GM19240 (cell line): ENCODE measurements around the gene DGKA.
"Not testable (repeated sequence)": the region's sequence is repeated elsewhere in the genome, so short reads cannot be mapped to it uniquely, and the experiment has no call there.

ENCODE experiments used
- DNase-seq: peaks from one replicate; pipeline ENCODE4 v3.0.0; 2011; ENCODE audit warnings: low spot score; ENCODE audit not compliant: insufficient read length

DGKA gene

DNA sequence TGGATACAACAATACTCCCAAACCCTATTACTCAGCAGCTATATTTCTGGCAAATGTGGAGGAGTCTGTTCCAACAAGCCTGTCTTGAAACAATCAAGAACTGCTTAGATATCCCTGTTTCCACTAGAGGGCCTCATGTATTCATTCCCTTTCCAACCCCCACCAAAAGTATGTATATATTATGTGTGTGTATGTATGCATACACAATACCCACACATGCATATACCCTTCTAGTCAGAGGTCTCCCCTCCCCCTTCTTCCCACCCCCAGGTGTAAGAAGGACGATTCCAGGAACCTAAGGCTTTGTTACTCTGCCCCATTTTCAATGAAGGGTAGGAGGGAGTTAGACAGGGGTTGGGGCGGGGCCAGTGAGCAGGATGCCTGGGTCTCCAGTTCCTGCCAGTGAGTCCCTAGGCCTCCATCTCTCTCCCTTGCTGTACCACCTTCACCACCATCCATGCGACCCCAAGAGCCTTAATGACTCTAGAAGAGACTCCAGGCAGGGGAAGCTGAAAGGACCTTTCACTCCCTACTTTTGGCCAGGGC, at the start of gene DGKA:
TSS of gene DGKA (plus strand) at position 392 of the 546 bp plus-strand sequence. CDS start 5,342 bp downstream, outside the sequence.
- peak; percentile 65 for DNase-seq

- DNase-seq: no peak
Observed at GRCh38 chr12:55885113-55885512, 45.8 kb upstream of the DGKA start.

- DNase-seq: no peak
Observed at GRCh38 chr12:55891310-55891709, 39.7 kb upstream of the DGKA start.

DNA sequence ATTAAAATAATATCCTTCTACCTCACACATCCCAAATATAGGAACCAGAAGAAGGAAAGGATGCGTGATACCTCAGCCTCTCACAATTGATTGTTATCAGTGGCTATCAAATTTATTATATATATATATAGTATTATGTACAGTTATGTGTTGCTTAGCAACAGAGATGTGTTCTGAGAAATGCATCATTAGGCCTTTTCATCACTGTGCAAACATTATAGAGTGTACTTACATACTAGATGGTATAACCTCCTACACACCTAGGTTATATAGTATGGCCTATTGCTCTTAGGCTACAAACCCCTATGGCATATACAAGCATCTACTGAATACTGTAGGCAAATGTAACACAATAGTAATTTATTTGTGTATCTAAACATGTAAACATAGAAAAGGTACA, 37.2 kb upstream of the DGKA start:
- no peak for DNase-seq

DNA sequence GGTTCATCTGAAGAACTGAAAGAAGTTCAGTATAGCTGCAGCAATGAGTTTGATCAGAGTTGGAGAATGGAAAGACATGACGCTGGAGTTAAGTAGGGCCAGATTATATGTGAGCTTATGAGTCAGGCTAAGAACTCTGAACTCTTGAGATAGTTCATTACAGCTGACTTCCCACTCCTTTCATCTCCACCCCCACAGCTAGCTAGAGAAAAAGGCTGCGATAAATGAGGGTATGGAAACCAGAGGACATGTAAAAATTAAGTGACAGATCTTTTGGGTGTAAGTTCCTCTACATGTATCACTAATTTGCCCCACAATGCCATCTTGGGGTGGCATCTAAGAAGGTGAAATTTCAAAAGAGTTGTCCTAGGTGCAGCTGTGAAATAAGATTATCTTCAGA, 31.9 kb upstream of the DGKA start:
- DNase-seq: no peak

DNA sequence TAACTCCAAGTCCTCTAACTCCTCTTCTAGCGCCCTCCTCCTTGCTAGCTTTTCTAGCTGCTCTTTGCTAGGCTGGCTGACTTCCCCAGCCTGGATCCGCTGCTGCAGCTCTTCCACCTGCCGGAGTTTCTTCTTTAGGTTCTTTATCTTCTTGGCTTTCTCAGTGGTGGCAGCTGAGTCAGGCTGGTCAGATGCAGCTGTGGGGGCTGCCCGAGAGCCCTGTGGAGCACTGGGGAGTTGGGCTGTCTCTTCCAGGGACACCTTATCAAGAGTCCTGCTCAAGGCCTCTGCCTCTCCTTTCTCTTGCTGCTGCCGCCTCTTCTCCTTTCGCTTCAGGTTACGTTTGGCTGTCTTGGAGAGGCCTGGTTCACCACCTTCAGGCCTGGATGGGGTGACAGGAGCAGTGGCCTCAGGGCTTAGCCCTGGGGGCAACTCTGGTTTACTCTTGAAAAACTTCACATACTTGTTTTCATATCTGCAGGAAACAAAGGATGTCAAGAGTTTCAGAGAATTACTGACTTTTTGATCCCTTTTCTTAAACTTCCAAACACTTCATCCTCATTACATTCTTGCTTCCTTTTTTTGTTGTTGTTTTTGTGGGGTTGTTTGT, 29.0 kb upstream of the DGKA start:
- no peak for DNase-seq

- no peak for DNase-seq
Observed at GRCh38 chr12:55906056-55906455, 24.9 kb upstream of the DGKA start.

- DNase-seq: no peak
Observed at GRCh38 chr12:55908726-55909512, 22.0 kb upstream of the DGKA start.

DNA sequence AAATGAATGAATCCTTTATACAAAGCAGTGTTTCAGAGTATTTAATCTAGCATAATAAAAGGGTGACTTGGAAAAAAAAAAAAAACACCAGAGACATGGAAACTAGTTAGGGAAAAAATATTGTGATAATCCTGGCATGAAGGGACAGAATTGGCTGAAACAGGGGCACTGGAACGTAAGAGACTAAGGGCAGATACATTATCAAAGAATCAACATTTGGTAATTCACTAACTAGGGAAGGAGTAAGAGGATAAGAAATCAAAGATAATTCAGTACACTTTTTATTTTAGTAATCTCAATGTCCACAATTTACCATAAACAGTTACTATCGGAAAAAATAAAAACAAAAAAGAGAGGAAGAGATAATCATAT, 21.5 kb upstream of the DGKA start:
- no peak for DNase-seq

- no peak for DNase-seq
Observed at GRCh38 chr12:55912908-55913307, 18.1 kb upstream of the DGKA start.

- no peak for DNase-seq
Observed at GRCh38 chr12:55915482-55915859, 15.5 kb upstream of the DGKA start.

GRCh38 chr12:55919032-55919431, 11.9 kb upstream of the DGKA start:
- not testable (repeated sequence) for DNase-seq

GRCh38 chr12:55922126-55922525, 8.8 kb upstream of the DGKA start:
- DNase-seq: no peak

DNA sequence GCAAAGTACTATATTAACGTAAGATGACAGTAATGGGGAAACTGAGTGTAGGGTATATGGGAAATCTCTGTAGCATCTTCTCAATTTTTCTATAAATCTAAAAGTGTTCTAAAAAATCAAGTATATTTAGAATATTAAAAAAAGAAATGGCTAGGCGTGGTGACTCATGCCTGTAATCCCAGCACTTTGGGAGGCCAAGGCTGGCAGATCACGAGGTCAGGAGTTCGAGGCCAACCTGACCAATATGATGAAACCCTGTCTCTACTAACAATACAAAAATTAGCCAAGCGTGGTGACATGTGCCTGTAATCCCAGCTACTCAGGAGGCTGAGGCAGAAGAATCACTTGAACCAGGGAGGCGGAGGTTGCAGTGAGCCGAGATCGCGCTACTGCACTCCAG, 7.3 kb upstream of the DGKA start:
- DNase-seq: not testable (repeated sequence)

- DNase-seq: no peak
Observed at GRCh38 chr12:55925371-55925770, 5.6 kb upstream of the DGKA start.

DNA sequence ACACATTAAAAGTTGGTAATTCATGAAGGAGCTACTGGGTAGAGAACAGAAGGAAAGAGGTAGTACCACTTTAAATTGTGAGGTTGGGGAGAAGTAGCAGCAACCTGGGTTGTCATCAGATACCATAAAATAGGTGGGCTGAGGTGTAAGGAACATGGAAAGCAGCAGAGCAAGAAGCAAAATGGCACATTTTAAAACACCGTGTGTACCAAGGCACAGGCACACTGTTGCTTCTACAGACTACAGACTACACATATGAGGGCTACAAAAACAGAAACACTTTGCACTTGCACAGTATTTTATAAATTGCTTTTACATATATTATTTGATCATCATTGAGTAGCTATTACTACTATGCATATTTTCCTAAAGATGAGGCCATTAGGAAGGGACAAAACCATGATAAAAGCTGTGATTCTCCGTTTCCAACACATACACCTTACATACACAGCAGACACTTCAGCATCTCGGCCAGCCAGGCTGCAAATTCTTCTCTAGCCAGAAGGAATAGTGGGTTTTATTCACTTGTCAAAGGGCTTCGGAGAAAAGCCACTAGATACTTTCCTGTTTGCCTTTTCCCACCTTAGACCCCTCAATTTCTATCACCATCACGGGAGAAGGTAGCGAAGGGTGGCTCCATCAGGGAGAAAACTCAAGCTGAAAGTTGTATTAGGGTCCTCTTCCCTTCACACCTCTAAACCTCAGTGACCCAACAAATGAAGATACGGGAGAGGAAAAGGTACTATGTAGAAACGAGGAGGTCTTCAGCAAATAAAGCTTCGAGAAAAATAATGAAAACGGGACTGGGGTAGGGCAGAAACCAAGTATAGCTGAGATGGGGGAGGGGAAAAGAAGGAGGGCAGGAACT, 4.9 kb upstream of the DGKA start:
- no peak for DNase-seq

DNA sequence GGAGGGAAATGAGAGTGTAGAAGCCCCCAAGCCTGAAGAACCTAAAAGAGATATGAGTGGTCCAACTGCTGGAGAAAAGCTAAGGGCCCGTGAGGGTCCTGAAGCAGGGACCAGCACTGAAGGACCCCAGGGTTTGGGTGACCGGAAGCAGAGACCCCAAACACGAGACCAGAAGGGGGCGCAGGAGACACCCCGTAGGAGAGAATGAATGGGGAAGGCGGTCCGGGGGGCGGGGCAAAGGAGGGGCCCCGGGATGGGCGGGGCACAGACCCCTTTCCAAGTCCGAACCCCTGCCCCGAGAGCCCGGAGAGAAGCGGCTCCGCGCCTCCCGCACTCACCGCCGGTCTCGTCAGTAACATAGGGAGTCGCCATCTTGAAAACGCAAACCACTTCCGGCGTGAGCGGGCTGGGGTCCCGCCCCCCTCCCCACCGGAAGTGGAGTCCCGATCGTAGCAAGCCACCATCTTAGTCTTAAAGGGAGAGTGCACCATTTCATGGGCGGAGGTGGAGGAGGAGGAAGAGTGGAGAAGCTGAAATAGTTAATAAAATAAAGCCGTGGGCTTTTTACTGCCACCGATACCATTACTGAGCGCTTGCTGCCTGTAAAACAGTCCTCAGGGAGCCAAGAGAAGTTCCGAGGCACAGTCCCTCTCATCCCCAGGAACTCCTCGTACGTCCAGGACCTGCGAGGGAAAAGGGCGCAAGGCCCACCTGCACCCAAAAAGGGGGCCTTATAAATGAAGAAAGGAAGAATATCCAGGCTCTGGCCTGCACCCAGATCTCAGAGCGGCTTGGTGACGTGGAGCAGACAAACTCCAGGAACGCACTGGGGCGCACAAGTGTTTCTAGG, 4.0 kb upstream of the DGKA start:
- DNase-seq: peak; percentile 66

- DNase-seq: no peak
Observed at GRCh38 chr12:55927588-55928502, 3.1 kb upstream of the DGKA start, which contains the start of gene PYM1. Gene PYM1, minus strand, starts transcription at chr12:55927894. Its CDS starts 133 bp downstream, at chr12:55927761.

DNA sequence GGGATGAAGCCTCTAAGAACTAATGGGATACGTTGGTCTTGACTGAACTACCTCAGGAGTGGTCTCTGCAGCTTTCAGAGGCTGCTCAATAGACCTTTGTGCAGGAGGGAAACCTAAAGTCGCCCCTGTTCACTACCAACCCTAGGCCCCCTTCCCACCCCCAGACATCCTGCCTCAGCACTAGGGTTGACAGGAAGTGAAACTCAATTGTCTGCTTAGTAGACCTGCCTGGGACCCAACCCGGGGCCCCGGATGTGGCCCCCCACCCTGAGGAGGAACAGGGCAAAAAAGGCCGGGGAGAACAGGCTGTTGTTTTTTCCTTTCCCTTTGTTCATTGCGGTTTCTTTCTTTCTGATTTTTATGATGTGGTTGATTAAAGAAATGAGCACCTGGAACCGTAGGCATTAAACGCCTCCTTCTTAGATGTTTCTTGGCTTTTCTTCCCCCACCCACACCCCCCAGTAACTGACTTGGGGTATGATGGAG, 1.6 kb upstream of the DGKA start:
- peak; percentile 83 for DNase-seq
